HT-29 (cell line): Measurements from ENCODE around the gene ARHGAP18. TPM values are rescaled to one million over a fixed set of nuclear protein-coding genes. Genes with fewer than 3 reads are reported as not detected.
A peak's percentile ranks its signal among the peaks of the same experiment; 100 is the strongest.

Source experiments
- DNase-seq: peaks from one replicate; pipeline ENCODE4 v3.0.0-alpha.2; 2015; ENCODE audit warnings: low spot score
- total RNA-seq: library from RNA; depleted of rRNA; stranded (reverse); fragments of >200 nt; shearing (Covaris generic); gene quantifications from 2 replicates; pipeline ENCODE4 v1.2.3, GENCODE V29; 2014

Gene ARHGAP18
- total RNA-seq, 1 experiment from 2014 or later, result 29.7 TPM

- DNase-seq, result peak; percentile 60
These were observed 42.4 kb downstream of the ARHGAP18 start for GRCh38 chr6:129667621-129668020.

GRCh38 chr6:129667034-129667433, 42.9 kb downstream of the ARHGAP18 start:
- DNase-seq, result no peak

GRCh38 chr6:129665555-129665954, 44.4 kb downstream of the ARHGAP18 start:
- DNase-seq, result no peak

GRCh38 chr6:129663531-129663930, 46.4 kb downstream of the ARHGAP18 start:
- peak; percentile 70 for DNase-seq

GRCh38 chr6:129662980-129663431, 47.0 kb downstream of the ARHGAP18 start:
- DNase-seq, result no peak

- DNase-seq, result no peak
These were observed 47.6 kb downstream of the ARHGAP18 start for GRCh38 chr6:129662406-129662766.

GRCh38 chr6:129661536-129662405, 48.2 kb downstream of the ARHGAP18 start:
- DNase-seq, result no peak

GRCh38 chr6:129660346-129660676, 49.7 kb downstream of the ARHGAP18 start:
- DNase-seq, result no peak

- no peak for DNase-seq
These were observed 50.2 kb downstream of the ARHGAP18 start for GRCh38 chr6:129659590-129660345.

GRCh38 chr6:129659167-129659566, 50.8 kb downstream of the ARHGAP18 start:
- no peak for DNase-seq

- DNase-seq, result no peak
These were observed 52.5 kb downstream of the ARHGAP18 start for GRCh38 chr6:129657483-129657882.

GRCh38 chr6:129655334-129655733, 54.6 kb downstream of the ARHGAP18 start:
- DNase-seq, result no peak

GRCh38 chr6:129653746-129654145, 56.2 kb downstream of the ARHGAP18 start:
- DNase-seq, result no peak

- DNase-seq, result no peak
These were observed 56.7 kb downstream of the ARHGAP18 start for GRCh38 chr6:129653229-129653628.

GRCh38 chr6:129651291-129651691, 58.7 kb downstream of the ARHGAP18 start:
- DNase-seq, result no peak

- no peak for DNase-seq
These were observed 61.0 kb downstream of the ARHGAP18 start for GRCh38 chr6:129648819-129649491.

- DNase-seq, result no peak
These were observed 62.9 kb downstream of the ARHGAP18 start for GRCh38 chr6:129647044-129647443.

GRCh38 chr6:129646642-129647041, 63.3 kb downstream of the ARHGAP18 start:
- peak; percentile 32 for DNase-seq

- no peak for DNase-seq
These were observed 64.0 kb downstream of the ARHGAP18 start for GRCh38 chr6:129645830-129646579.

GRCh38 chr6:129645106-129645829, 64.7 kb downstream of the ARHGAP18 start:
- peak; percentile 71 for DNase-seq

- DNase-seq, result peak; percentile 51
These were observed 65.4 kb downstream of the ARHGAP18 start for GRCh38 chr6:129644567-129645015.
